HepG2 (cell line): ENCODE results near the gene NEMP2. TPM values are rescaled to one million over a fixed set of nuclear protein-coding genes. Genes with fewer than 3 reads are reported as not detected.

Source experiments
- ARNTL ChIP-seq: sonication (generic); formaldehyde crosslinking; IDR thresholded peaks from 2 replicates; pipeline ENCODE4 v1.4.0; 2020; ENCODE audit warnings: mild to moderate bottlenecking, missing genetic modification reagents
- ETV5 ChIP-seq: IDR thresholded peaks from 2 replicates; pipeline ENCODE4 v1.6.1; 2018; ENCODE audit warnings: missing biosample characterization, missing genetic modification reagents, inconsistent platforms, borderline replicate concordance
- FOXA1 ChIP-seq, 2 experiments: fragments of 450-650 bp in 1 of 2; sonication (generic) in 1 of 2; formaldehyde crosslinking in 1 of 2; IDR thresholded peaks; 2 replicates each; pipeline versions ENCODE4 v1.4.0 to v1.6.1; 2016 to 2020; ENCODE audit warnings: missing genetic modification reagents in 1 of 2
- GABPB1 ChIP-seq: IDR thresholded peaks from 2 replicates; pipeline ENCODE4 v1.6.1; 2016; ENCODE audit warnings: mild to moderate bottlenecking, missing genetic modification reagents, moderate library complexity, missing compliant biosample characterization
- HDAC1 ChIP-seq: sonication (generic); formaldehyde crosslinking; IDR thresholded peaks from 2 replicates; pipeline ENCODE4 v1.5.1; 2020; ENCODE audit warnings: mild to moderate bottlenecking, missing genetic modification reagents
- KDM6A ChIP-seq: IDR thresholded peaks from 2 replicates; pipeline ENCODE4 v1.6.1; 2016; ENCODE audit warnings: low read depth
- MED13 ChIP-seq: sonication (generic); formaldehyde crosslinking; IDR thresholded peaks from 2 replicates; pipeline ENCODE4 v1.5.0; 2020; ENCODE audit warnings: missing genetic modification reagents
- PITX1 ChIP-seq: sonication (generic); formaldehyde crosslinking; IDR thresholded peaks from 2 replicates; pipeline ENCODE4 v1.5.1; 2020; ENCODE audit warnings: mild to moderate bottlenecking, missing genetic modification reagents
- POLR2A ChIP-seq, 2 experiments: IDR thresholded peaks; 2 replicates each; pipeline ENCODE4 v1.6.1; 2011; ENCODE audit warnings: low read depth in 2 of 2, low read length in 2 of 2, mild to moderate bottlenecking in 1 of 2, moderate library complexity in 1 of 2; ENCODE audit not compliant: insufficient read depth in 1 of 2
- POLR2G ChIP-seq: fragments of 200-400 bp; formaldehyde crosslinking; IDR thresholded peaks from 2 replicates; pipeline ENCODE4 v1.6.1; 2018; ENCODE audit warnings: mild to moderate bottlenecking, low read depth, low read length, moderate library complexity
- RNF219 ChIP-seq: sonication (generic); formaldehyde crosslinking; IDR thresholded peaks from 2 replicates; pipeline ENCODE4 v1.5.0; 2020; ENCODE audit warnings: mild to moderate bottlenecking, missing genetic modification reagents
- SOX13 ChIP-seq, 3 experiments: fragments of 450-650 bp in 1 of 3; sonication (generic) in 1 of 3; formaldehyde crosslinking in 1 of 3; IDR thresholded peaks in 2 of 3; conservative IDR thresholded peaks in 1 of 3; 2 replicates each; pipeline versions ENCODE4 v1.5.0 to v1.6.1; 2016 to 2020; ENCODE audit warnings: antibody characterized with exemption in 1 of 3, mild to moderate bottlenecking in 1 of 3, missing compliant biosample characterization in 1 of 3, missing genetic modification reagents in 1 of 3, moderate library complexity in 1 of 3
- YEATS2 ChIP-seq: sonication (generic); formaldehyde crosslinking; IDR thresholded peaks from 2 replicates; pipeline ENCODE4 v1.4.0; 2020; ENCODE audit warnings: missing genetic modification reagents, borderline replicate concordance
- ZFP36 ChIP-seq: fragments of 150-350 bp; IDR thresholded peaks from 2 replicates; pipeline ENCODE4 v1.6.1; 2018; ENCODE audit warnings: borderline replicate concordance, low read length, low read depth; ENCODE audit not compliant: partially characterized antibody
- ZFP41 ChIP-seq: sonication (generic); formaldehyde crosslinking; IDR thresholded peaks from 2 replicates; pipeline ENCODE4 v1.4.0; 2020; ENCODE audit warnings: mild to moderate bottlenecking, missing genetic modification reagents, borderline replicate concordance
- ZNF335 ChIP-seq: sonication (generic); formaldehyde crosslinking; IDR thresholded peaks from 2 replicates; pipeline ENCODE4 v1.4.0; 2020; ENCODE audit warnings: missing genetic modification reagents
- ZNF512 ChIP-seq: sonication (generic); formaldehyde crosslinking; IDR thresholded peaks from 2 replicates; pipeline ENCODE4 v1.4.0; 2020; ENCODE audit warnings: mild to moderate bottlenecking, missing genetic modification reagents
- ZNF724P ChIP-seq: sonication (generic); formaldehyde crosslinking; IDR thresholded peaks from 2 replicates; pipeline ENCODE4 v1.8.0; 2022; ENCODE audit warnings: missing genetic modification reagents, borderline replicate concordance
- ZNF776 ChIP-seq: sonication (generic); formaldehyde crosslinking; IDR thresholded peaks from 2 replicates; pipeline ENCODE4 v1.4.0; 2020; ENCODE audit warnings: mild to moderate bottlenecking, missing genetic modification reagents
- polyA plus RNA-seq, 8 experiments: library from polyadenylated mRNA; depleted of rRNA in 3 of 8; stranded (reverse) in 7 of 8; unstranded in 1 of 8; fragments of >200 nt; fragmentation: Illumina TruSeq in 4 of 8; extraction: Trizol in 4 of 8; gene quantifications; 2 replicates each; pipeline versions ENCODE4 v1.2.1 to v1.2.3, GENCODE V29; 2011 to 2016; ENCODE audit warnings: low read depth in 4 of 8, missing spikeins in 1 of 8, mixed read lengths in 1 of 8; ENCODE audit not compliant: insufficient read depth in 1 of 8
- total RNA-seq, 5 experiments: library from RNA; depleted of rRNA; stranded (reverse); fragments of >200 nt; fragmentation: Illumina TruSeq; extraction: Trizol; gene quantifications; 2 replicates each; pipeline ENCODE4 v1.2.3, GENCODE V29; 2016; ENCODE audit warnings: low read depth in 1 of 5
- TF ChIP-seq, protein P1 (sequence below): sonication (generic); formaldehyde crosslinking; IDR thresholded peaks from 2 replicates; pipeline ENCODE4 v1.4.0; 2020; ENCODE audit warnings: low read depth, mild to moderate bottlenecking, missing genetic modification reagents
- TF ChIP-seq, protein P2 (sequence below): IDR thresholded peaks from 2 replicates; pipeline ENCODE4 v1.6.1; 2016; ENCODE audit warnings: low read depth, control low read depth
- TF ChIP-seq, protein P3 (sequence below): sonication (generic); formaldehyde crosslinking; IDR thresholded peaks from 2 replicates; pipeline ENCODE4 v1.4.0; 2020; ENCODE audit warnings: missing genetic modification reagents

NEMP2 gene
- total and polyA plus RNA-seq, 2 of the 13 experiments (the other 11 are each of a cell fraction or from before 2014, with no cell fraction given) = 2.4 to 9.8 TPM

GRCh38 chr2:190533968-190534309 lies 583 bp downstream of the NEMP2 start (continued):
- TF ChIP-seq POLR2G (no peak), ETV5 (CRISPR knock-in tag) (peak; percentile 3; the same call in 1 of the 2 replicates), KDM6A (CRISPR knock-in tag) (no peak), POLR2A (IDR thresholded peaks at IDR 0.05; ENCODE audit: insufficient read depth in 1 of 2, low read depth in 2 of 2, low read length in 2 of 2) (no peak; a peak in 1 of 4 replicates), RNF219 (CRISPR knock-in tag) (no peak), ZFP41 (CRISPR knock-in tag) (peak; percentile 47; the same call in 1 of the 2 replicates), YEATS2 (CRISPR knock-in tag) (0 out of 2 replicates have a peak, but pooled peaks have one; percentile 12), ZNF512 (CRISPR knock-in tag) (peak; percentile 65; the same call in 1 of the 2 replicates), ZNF335 (CRISPR knock-in tag) (0 out of 2 replicates have a peak, but pooled peaks have one; percentile 19), GABPB1 (CRISPR knock-in tag) (no peak; the same call in 1 of the 2 replicates), FOXA1 (IDR thresholded peaks at IDR 0.05) (no peak), FOXA1 (CRISPR knock-in tag; IDR thresholded peaks at IDR 0.05) (peak; percentile 72), PITX1 (CRISPR knock-in tag) (peak; percentile 48; the same call in 1 of the 2 replicates), ZNF724P (no peak), ARNTL (CRISPR knock-in tag) (peak; percentile 20; the same call in 1 of the 2 replicates), ZNF776 (CRISPR knock-in tag) (no peak), HDAC1 (peak; percentile 55; the same call in 1 of the 2 replicates), ZFP36 (peak; percentile 88), SOX13 (IDR thresholded peaks at IDR 0.05) (no peak), SOX13 (CRISPR knock-in tag; conservative IDR thresholded peaks at IDR 0.05 in 1 of 2, IDR thresholded peaks at IDR 0.05 in 1 of 2) (peak in 1 of 2 experiments; percentile 55; a peak in 1 of 4 replicates), MED13 (CRISPR knock-in tag) (no peak; the same call in 1 of the 2 replicates)
- TF ChIP-seq, protein P1, sequence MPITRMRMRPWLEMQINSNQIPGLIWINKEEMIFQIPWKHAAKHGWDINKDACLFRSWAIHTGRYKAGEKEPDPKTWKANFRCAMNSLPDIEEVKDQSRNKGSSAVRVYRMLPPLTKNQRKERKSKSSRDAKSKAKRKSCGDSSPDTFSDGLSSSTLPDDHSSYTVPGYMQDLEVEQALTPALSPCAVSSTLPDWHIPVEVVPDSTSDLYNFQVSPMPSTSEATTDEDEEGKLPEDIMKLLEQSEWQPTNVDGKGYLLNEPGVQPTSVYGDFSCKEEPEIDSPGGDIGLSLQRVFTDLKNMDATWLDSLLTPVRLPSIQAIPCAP (CRISPR knock-in tag) = no peak
- TF ChIP-seq, protein P2, sequence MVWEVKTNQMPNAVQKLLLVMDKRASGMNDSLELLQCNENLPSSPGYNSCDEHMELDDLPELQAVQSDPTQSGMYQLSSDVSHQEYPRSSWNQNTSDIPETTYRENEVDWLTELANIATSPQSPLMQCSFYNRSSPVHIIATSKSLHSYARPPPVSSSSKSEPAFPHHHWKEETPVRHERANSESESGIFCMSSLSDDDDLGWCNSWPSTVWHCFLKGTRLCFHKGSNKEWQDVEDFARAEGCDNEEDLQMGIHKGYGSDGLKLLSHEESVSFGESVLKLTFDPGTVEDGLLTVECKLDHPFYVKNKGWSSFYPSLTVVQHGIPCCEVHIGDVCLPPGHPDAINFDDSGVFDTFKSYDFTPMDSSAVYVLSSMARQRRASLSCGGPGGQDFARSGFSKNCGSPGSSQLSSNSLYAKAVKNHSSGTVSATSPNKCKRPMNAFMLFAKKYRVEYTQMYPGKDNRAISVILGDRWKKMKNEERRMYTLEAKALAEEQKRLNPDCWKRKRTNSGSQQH (CRISPR knock-in tag) = no peak
- TF ChIP-seq, protein P3, sequence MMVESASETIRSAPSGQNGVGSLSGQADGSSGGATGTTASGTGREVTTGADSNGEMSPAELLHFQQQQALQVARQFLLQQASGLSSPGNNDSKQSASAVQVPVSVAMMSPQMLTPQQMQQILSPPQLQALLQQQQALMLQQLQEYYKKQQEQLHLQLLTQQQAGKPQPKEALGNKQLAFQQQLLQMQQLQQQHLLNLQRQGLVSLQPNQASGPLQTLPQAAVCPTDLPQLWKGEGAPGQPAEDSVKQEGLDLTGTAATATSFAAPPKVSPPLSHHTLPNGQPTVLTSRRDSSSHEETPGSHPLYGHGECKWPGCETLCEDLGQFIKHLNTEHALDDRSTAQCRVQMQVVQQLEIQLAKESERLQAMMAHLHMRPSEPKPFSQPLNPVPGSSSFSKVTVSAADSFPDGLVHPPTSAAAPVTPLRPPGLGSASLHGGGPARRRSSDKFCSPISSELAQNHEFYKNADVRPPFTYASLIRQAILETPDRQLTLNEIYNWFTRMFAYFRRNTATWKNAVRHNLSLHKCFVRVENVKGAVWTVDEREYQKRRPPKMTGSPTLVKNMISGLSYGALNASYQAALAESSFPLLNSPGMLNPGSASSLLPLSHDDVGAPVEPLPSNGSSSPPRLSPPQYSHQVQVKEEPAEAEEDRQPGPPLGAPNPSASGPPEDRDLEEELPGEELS (CRISPR knock-in tag) = peak; percentile 69
